CD4-positive, alpha-beta T cell (primary cell): ENCODE measurements around the gene MRPS5. TPM values are rescaled to one million over a fixed set of nuclear protein-coding genes. Genes with fewer than 3 reads are reported as not detected.

Experiments
- ATAC-seq: fragments of 200-7000 bp; cut with Tn5 transposase; one replicate; pipeline ENCODE4 v1.10.0; 2022; ENCODE audit warnings: mild to moderate bottlenecking; ENCODE audit not compliant: poor library complexity
- CTCF ChIA-PET: fragments of 350-600 bp; sonication (Branson Sonifier 250); formaldehyde crosslinking; loops from one replicate; lab custom pipeline; 2021; ENCODE audit warnings: antibody characterized with exemption, inconsistent platforms; lab: Charles Lee
- POLR2A ChIA-PET: fragments of 350-600 bp; sonication (Branson Sonifier 250); formaldehyde crosslinking; loops from one replicate; lab custom pipeline; 2021; ENCODE audit warnings: antibody characterized with exemption, inconsistent platforms; lab: Charles Lee
- DNase-seq, 14 experiments: peaks; one replicate each; pipeline ENCODE4 v3.0.0-alpha.2; 2013 to 2020; ENCODE audit warnings: mixed read lengths in 2 of 14
- H3K27ac ChIP-seq, 2 donors: one replicate each; pipeline versions ENCODE4 v1.5.1 to v1.7.0; 2013; ENCODE audit warnings: low read length in 2 of 2, low read depth in 1 of 2, mild to moderate bottlenecking in 1 of 2
- H3K27me3 ChIP-seq, 2 experiments: 1 replicate in 1 of 2; 2 replicates in 1 of 2; pipeline versions ENCODE4 v1.6.1 to v1.7.0; 2013; ENCODE audit warnings: low read length in 2 of 2, control low read depth in 1 of 2, mild to moderate bottlenecking in 1 of 2, moderate library complexity in 1 of 2; ENCODE audit not compliant: insufficient read depth in 2 of 2, control insufficient read depth in 1 of 2
- H3K36me3 ChIP-seq: one replicate; pipeline ENCODE4 v1.6.1; 2013; ENCODE audit warnings: low read length, control low read depth; ENCODE audit not compliant: insufficient read depth
- H3K4me1 ChIP-seq: one replicate; pipeline ENCODE4 v1.6.1; 2013; ENCODE audit warnings: low read length, control low read depth; ENCODE audit not compliant: insufficient read depth
- H3K4me3 ChIP-seq: one replicate; pipeline ENCODE4 v1.5.1; 2013; ENCODE audit warnings: mild to moderate bottlenecking, low read length, moderate library complexity
- H3K9me3 ChIP-seq, 2 experiments: 1 replicate in 1 of 2; 2 replicates in 1 of 2; pipeline versions ENCODE4 v1.6.1 to v1.7.0; 2013; ENCODE audit warnings: low read length in 2 of 2, mild to moderate bottlenecking in 2 of 2, control low read depth in 1 of 2, moderate library complexity in 1 of 2; ENCODE audit not compliant: control insufficient read depth in 1 of 2, insufficient read depth in 1 of 2
- H3K27ac Mint-ChIP-seq: one replicate; pipeline ENCODE4 v1.8.0; 2020; ENCODE audit warnings: mixed read lengths
- H3K27me3 Mint-ChIP-seq: one replicate; pipeline ENCODE4 v1.8.0; 2021; ENCODE audit warnings: mixed read lengths
- H3K36me3 Mint-ChIP-seq: one replicate; pipeline ENCODE4 v1.8.0; 2021; ENCODE audit warnings: low read depth, mixed read lengths
- H3K4me1 Mint-ChIP-seq: one replicate; pipeline ENCODE4 v1.8.0; 2021; ENCODE audit warnings: low read depth, mixed read lengths
- H3K4me3 Mint-ChIP-seq: one replicate; pipeline ENCODE4 v1.8.0; 2020; ENCODE audit warnings: mild to moderate bottlenecking, mixed read lengths
- H3K9me3 Mint-ChIP-seq: one replicate; pipeline ENCODE4 v1.8.0; 2020; ENCODE audit warnings: mixed read lengths
- CTCF ChIP-seq: fragments of 200-600 bp; IDR thresholded peaks from one replicate; pipeline ENCODE4 v1.8.0; 2022; ENCODE audit warnings: antibody characterized with exemption, mild to moderate bottlenecking
- intact Hi-C, 2 experiments: fragments of 100-400 bp; cut with DNase I in 1 of 2; cut with micrococcal nuclease in 1 of 2; formaldehyde crosslinking; loops; one replicate each; pipeline versions ENCODE4 v1.15.1 to v1.9.0; 2023 to 2025; cut with DNase I, micrococcal nuclease
- total RNA-seq, 174 experiments: library from RNA in 2 of 174; stranded (reverse) in 2 of 174; gene quantifications; one replicate each; pipeline ENCODE4 v1.2.3 and lab custom pipeline; 2021 to 2026

The MRPS5 gene
- total RNA-seq, 2 experiments from 2014 or later = 15.3 to 16.3 TPM

GRCh38 chr2:95061119-95061512, 60.5 kb downstream of the MRPS5 start:
- Mint-ChIP-seq H3K4me1 (peaks cover 53% of the 10 kb centered on the region), H3K9me3 (no peaks in the 10 kb centered on the region), H3K27ac (peak overlapping the region; percentile 80), H3K27me3 (no peaks in the 10 kb centered on the region), H3K4me3 (no peak overlapping the region), H3K36me3 (no peaks in the 10 kb centered on the region)
- DNase-seq (no peak), ATAC-seq (no peak)
- no peaks in the 10 kb centered on the region for H3K27me3 ChIP-seq
- ChIA-PET CTCF (interaction anchor here (4.0 kb wide), 1 partner anchor 38 kb away, joined by 26 read pairs; no protein-coding TSS in a partner anchor), POLR2A (interaction anchor here (2.5 to 17.1 kb wide), 4 partner anchors 8 to 36 kb away, joined by 19 to 295 read pairs (median 35); partner anchors contain the start of gene MAL)
- H3K4me1 ChIP-seq = peaks cover 46% of the 10 kb centered on the region
- intact Hi-C loops = no loop called here
- TF ChIP-seq CTCF = no peak
- no peak overlapping the region for H3K4me3 ChIP-seq
- H3K9me3 ChIP-seq = no peaks in the 10 kb centered on the region
- H3K36me3 ChIP-seq = no peaks in the 10 kb centered on the region
- no peak overlapping the region for H3K27ac ChIP-seq

- no peaks in the 10 kb centered on the region for H3K36me3 Mint-ChIP-seq
- H3K27me3 Mint-ChIP-seq = no peaks in the 10 kb centered on the region
- no peak overlapping the region for H3K27ac Mint-ChIP-seq
- ChIA-PET CTCF (no interaction called here), POLR2A (interaction anchor here (0.7 to 17.1 kb wide), 3 partner anchors 13 to 36 kb away, joined by 3 to 295 read pairs (median 43); partner anchors contain the start of gene MAL)
- intact Hi-C loops = no loop called here
- H3K27ac ChIP-seq = no peak overlapping the region
- no peaks in the 10 kb centered on the region for H3K27me3 ChIP-seq
- TF ChIP-seq CTCF = no peak
- no peak overlapping the region for H3K4me3 ChIP-seq
- DNase-seq (no peak), ATAC-seq (no peak)
- H3K4me1 Mint-ChIP-seq = peaks cover 59% of the 10 kb centered on the region
- H3K9me3 ChIP-seq = no peaks in the 10 kb centered on the region
- H3K36me3 ChIP-seq = no peaks in the 10 kb centered on the region
- H3K4me1 ChIP-seq = peaks cover 51% of the 10 kb centered on the region
- H3K9me3 Mint-ChIP-seq = no peaks in the 10 kb centered on the region
- H3K4me3 Mint-ChIP-seq = no peak overlapping the region
Measured at GRCh38 chr2:95060446-95061118, 61.0 kb downstream of the MRPS5 start.

- ATAC-seq (no peak), DNase-seq (peak in 1 of 14 experiments; percentile 19)
- no peak overlapping the region for H3K27ac ChIP-seq
- no peaks in the 10 kb centered on the region for H3K9me3 ChIP-seq
- Mint-ChIP-seq H3K4me1 (peaks cover 66% of the 10 kb centered on the region), H3K27me3 (no peaks in the 10 kb centered on the region), H3K27ac (no peak overlapping the region), H3K9me3 (no peaks in the 10 kb centered on the region), H3K36me3 (no peaks in the 10 kb centered on the region), H3K4me3 (no peak overlapping the region)
- intact Hi-C loops = loop anchor here in 1 of 2 experiments (2.0 to 5.0 kb wide), 2 partner anchors 15 to 38 kb away; no protein-coding TSS in a partner anchor
- peaks cover 58% of the 10 kb centered on the region for H3K4me1 ChIP-seq
- no peak overlapping the region for H3K4me3 ChIP-seq
- no peaks in the 10 kb centered on the region for H3K36me3 ChIP-seq
- ChIA-PET CTCF (no interaction called here), POLR2A (interaction anchor here (0.6 to 17.1 kb wide), 4 partner anchors 14 to 72 kb away, joined by 3 to 295 read pairs (median 4); partner anchors contain the start of gene MAL)
- no peak for TF ChIP-seq CTCF
- no peaks in the 10 kb centered on the region for H3K27me3 ChIP-seq
Measured at GRCh38 chr2:95059656-95060370, 61.8 kb downstream of the MRPS5 start.
